HUES48 (cell line): Measurements from ENCODE around the gene SRRM5.
A peak's percentile ranks its signal among the peaks of the same experiment; 100 is the strongest.

Experiments
- H3K27ac ChIP-seq: one replicate; pipeline ENCODE4 v1.7.0; 2013; ENCODE audit warnings: low read depth, low read length, inconsistent platforms
- H3K27me3 ChIP-seq: 2 replicates; pipeline ENCODE4 v1.6.1; 2013; ENCODE audit warnings: mild to moderate bottlenecking, low read length; ENCODE audit not compliant: control insufficient read depth, insufficient read depth
- H3K36me3 ChIP-seq: 2 replicates; pipeline ENCODE4 v1.6.1; 2013; ENCODE audit warnings: low read length; ENCODE audit not compliant: control insufficient read depth, insufficient read depth
- H3K4me1 ChIP-seq: 2 replicates; pipeline ENCODE4 v1.6.1; 2013; ENCODE audit warnings: mild to moderate bottlenecking, low read length; ENCODE audit not compliant: control insufficient read depth, insufficient read depth
- H3K4me3 ChIP-seq: 2 replicates; pipeline ENCODE4 v1.5.1; 2013; ENCODE audit warnings: mild to moderate bottlenecking, low read depth, low read length
- H3K9ac ChIP-seq: 2 replicates; pipeline ENCODE4 v1.6.1; 2013; ENCODE audit warnings: mild to moderate bottlenecking, low read depth, low read length, moderate library complexity
- H3K9me3 ChIP-seq: 2 replicates; pipeline ENCODE4 v1.6.1; 2013; ENCODE audit warnings: low read length; ENCODE audit not compliant: control insufficient read depth, insufficient read depth

SRRM5 gene, protein sequence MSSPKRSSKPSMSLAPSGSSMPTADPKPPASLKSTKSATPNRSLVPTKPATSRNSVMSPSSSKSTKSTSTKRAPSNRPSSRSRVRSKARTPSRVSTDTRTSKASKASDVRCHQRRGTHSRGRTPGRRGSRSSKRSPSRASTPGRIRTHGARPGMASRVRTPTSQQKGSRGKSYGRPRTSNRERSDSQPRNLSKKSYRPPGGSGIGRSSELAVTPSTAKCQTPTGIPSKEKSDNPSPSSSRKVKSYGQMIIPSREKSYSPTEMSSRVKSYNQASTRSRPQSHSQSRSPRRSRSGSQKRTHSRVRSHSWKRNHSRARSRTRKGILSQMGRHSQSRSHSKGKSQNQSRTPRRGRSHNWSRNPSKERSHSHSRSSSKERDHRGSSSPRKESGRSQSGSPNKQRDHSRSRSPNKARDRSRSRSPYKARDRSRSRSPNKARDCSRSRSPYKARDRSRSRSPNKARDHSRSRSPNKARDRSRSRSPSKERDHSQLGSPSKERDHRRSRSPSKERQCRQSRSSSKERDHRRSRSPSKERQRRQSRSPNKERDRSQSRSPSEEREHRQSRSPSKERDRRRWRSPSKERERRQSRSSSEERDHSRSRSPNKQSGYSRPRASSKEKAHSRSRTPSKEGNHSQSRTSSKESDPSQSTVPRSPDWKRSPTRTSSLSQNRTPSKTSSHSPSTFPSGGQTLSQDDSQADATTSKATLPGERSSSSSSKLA

DNA sequence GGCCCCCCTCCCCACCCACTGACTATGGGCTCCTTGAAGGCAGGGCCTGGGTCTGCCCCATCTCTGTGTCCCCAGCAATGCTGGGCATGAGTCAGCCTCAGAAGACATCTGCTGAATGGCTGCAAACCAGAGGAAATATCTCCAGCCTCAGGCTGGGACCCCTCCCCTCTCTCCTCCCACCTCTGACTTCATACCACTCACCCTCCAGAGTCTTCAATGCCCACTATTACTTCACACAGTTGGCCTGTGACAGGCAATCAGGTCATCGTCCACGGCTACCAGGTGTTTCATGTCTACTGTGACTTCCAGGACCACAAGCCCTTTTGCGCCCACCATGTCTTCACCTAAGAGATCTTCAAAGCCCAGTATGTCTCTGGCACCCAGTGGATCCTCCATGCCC lies at the start of gene SRRM5:
Gene SRRM5 (plus strand): TSS at position 301 of the 400 bp plus-strand sequence. CDS start 34 bp downstream, at position 335.
- Histone ChIP-seq H3K9ac (no peak within 1 kb of the TSS), H3K27me3 (no peaks in the 10 kb centered on the region), H3K4me3 (no peak within 1 kb of the TSS), H3K27ac (no peak within 1 kb of the TSS), H3K9me3 (no peaks in the 10 kb centered on the region), H3K36me3 (peaks cover 27% of the 10 kb centered on the region), H3K4me1 (no peaks in the 10 kb centered on the region)

DNA sequence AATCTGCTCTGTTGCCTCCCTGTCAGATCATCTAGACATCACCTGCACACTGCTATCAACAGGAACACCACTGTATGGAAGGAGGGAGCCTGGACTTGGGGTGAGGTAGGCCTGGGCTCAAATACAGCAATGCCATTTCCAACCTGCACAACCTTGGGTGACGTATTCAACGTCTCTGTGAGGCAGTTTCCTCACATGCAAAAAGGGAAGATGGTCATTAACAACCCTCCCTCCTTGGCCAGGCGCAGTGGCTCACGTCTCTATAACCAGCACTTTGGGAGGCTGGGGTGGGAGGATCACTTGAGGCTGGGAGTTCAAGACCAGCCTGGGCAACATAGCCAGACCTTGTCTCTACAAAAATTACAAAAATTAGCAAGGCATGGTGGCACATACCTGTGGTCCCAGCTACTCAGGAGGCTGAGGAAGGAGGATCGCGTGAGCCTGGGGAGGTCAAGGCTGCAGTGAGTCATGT lies 49.6 kb upstream of the SRRM5 start:
- Histone ChIP-seq H3K27me3 (no peaks in the 10 kb centered on the region), H3K9ac (no peak overlapping the region), H3K4me3 (no peak overlapping the region), H3K4me1 (no peaks in the 10 kb centered on the region), H3K27ac (no peak overlapping the region), H3K9me3 (no peaks in the 10 kb centered on the region), H3K36me3 (peaks cover 25% of the 10 kb centered on the region)

DNA sequence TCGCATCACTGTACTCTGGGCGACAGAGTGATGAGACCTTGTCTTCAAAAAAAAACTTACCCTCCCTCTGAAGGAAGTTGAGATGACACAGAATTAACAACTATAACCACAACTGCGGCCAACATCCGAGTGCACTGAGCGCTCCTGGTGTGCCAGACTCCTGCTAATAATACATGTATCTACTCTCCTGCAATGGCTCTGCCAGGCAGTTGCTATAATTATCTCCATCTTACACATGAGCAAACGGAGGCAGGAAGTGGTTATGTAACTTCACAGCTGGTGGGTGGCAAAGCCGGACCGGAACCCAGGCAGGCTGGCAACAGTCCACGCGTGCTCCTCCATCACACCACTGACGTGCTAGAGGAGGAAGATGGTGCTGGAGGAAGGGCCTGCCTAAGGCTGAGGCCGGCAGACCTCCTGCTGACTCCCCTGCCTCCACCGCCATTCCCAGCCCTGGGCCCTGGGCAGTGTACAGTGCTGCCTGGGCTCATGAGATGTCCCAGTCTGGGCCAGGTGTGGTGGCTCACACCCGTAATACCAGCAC lies 49.1 kb upstream of the SRRM5 start:
- H3K9ac ChIP-seq, result no peak overlapping the region

DNA sequence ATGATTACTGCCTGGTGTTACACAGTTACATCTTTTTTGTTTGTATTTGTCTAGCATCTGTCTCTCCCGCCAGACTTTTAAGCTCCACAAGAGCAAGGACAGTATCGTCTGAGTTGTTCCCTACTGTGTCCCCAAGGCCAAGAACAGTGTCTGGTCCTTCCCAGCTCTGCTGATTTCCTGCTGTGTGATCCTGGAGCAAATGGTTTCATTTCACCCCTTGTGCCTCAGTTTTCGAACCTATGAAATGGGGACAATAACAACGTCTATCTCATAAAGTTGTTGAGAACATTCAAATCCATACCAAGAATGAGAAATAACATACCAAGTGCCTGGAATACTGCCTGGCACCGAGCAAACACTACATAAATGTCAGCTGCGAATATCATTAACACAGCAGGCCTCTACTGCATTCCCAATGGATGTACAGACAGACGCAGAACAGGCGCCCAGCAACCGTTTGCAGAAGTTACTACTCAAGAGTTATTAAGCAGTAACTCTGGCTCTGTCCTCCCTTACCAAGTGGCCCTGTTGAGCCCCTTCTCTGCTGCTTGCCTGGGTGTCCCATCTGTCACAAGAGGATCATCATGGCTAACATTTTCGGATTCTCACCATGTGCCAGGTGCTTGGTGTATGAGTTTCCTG lies 48.0 kb upstream of the SRRM5 start:
- no peak overlapping the region for H3K27ac ChIP-seq
- no peaks in the 10 kb centered on the region for H3K9me3 ChIP-seq
- peaks cover 16% of the 10 kb centered on the region; the same call in 1 of the 2 replicates for H3K36me3 ChIP-seq
- H3K4me1 ChIP-seq, result no peaks in the 10 kb centered on the region
- no peaks in the 10 kb centered on the region for H3K27me3 ChIP-seq
- H3K9ac ChIP-seq, result no peak overlapping the region
- H3K4me3 ChIP-seq, result no peak overlapping the region

More for the DNA sequence above, 49.1 kb upstream of the SRRM5 start:
- Histone ChIP-seq H3K9me3 (no peaks in the 10 kb centered on the region), H3K27ac (no peak overlapping the region), H3K4me3 (no peak overlapping the region), H3K4me1 (no peaks in the 10 kb centered on the region), H3K36me3 (peaks cover 20% of the 10 kb centered on the region), H3K27me3 (no peaks in the 10 kb centered on the region)

DNA sequence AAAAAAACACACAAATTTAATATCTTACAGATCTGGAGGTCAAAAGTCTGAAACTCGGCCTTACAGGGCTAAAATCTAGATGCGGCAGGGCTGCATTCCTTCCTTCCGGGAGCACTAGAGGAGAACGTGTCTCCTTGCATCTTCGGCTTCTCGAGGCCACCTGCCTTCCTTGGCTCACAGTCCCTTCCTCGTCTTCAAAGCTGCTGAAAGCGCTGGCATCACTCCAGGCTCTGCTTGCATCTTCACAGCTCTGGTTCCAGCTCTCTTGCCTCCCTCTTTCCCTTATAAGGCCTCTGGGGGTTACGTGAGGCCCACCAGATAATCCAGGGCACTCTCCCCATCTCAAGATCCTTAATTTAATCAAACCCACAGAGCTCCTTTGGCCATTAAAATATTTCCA lies 47.1 kb upstream of the SRRM5 start:
- H3K9ac ChIP-seq, result no peak overlapping the region
- no peaks in the 10 kb centered on the region for H3K4me1 ChIP-seq
- no peaks in the 10 kb centered on the region for H3K9me3 ChIP-seq
- no peak overlapping the region for H3K27ac ChIP-seq
- H3K27me3 ChIP-seq, result no peaks in the 10 kb centered on the region
- no peak overlapping the region for H3K4me3 ChIP-seq
- H3K36me3 ChIP-seq, result peaks cover 14% of the 10 kb centered on the region; the same call in 1 of the 2 replicates

DNA sequence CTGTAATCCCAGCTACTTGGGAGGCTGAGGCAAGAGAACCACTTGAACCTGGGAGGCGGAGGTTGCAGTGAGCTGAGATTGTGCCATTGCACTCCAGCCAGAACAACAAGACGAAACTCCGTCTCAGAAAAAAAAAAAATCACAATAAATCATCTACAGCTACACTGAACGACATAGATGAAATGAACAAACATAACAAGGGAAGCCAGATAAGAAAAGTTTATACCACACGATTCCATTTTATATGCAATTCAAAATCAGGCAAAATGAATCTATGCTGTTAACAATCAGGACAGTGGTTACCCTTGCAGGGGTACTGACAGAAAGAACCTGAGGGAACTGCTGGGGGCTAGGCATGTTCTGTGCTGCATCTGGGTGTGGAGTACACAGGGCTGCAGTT lies 42.2 kb upstream of the SRRM5 start:
- no peak overlapping the region for H3K4me3 ChIP-seq
- no peak overlapping the region for H3K27ac ChIP-seq
- no peak overlapping the region for H3K9ac ChIP-seq

DNA sequence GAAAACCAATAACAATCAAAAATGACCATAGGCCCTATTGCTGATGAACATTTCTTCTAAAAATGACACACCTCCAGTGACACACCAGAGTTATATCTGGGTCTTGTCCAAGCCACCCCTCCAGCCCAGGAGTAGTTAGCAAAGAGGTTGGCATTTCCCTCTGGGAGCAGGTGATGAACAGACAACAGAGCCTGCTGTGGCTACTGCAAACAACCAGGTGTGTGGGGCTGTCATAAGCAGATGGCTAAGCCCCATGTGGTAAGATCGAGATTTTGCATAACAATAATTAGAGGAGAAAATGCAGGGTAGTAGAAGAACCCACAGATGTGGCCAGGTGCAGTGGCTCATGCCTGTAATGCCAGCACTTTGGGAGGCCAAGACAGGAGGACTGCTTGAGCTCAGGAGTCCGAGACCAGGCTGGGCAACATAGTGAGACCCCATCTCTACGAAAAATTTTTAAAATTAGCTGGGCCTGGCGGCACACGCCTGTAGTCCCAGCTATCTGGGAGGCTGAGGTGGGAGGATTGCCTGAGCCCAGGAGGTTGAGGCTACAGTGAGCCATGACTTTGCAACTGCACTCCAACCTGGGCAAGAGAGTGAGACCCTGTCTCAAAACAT lies 41.6 kb upstream of the SRRM5 start:
- no peak overlapping the region for H3K27ac ChIP-seq
- H3K27me3 ChIP-seq, result no peaks in the 10 kb centered on the region
- H3K9ac ChIP-seq, result no peak overlapping the region

More for the DNA sequence above, 42.2 kb upstream of the SRRM5 start:
- Histone ChIP-seq H3K4me1 (peaks cover 2% of the 10 kb centered on the region; the same call in 1 of the 2 replicates), H3K36me3 (peaks cover 10% of the 10 kb centered on the region), H3K9me3 (no peaks in the 10 kb centered on the region), H3K27me3 (no peaks in the 10 kb centered on the region)

DNA sequence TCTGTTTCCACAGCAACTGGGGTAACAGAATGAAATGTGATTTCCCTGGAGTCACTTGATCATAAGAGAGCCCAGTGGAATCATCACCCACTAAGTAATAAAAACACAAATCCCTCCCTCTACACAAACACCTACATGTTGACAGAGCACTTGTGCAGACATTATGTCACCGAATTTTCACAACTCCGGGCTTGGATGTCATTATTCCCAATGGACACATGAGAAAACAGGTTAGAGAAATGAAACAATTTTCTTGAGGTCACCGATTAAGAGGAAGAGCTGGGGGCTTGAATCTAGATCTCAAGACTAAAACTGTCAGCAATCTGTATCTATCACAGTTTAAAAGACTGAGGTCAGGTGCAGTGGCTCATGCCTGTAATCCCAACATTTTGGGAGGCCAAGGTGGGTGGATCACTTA lies 39.7 kb upstream of the SRRM5 start:
- no peak overlapping the region for H3K27ac ChIP-seq
- no peak overlapping the region for H3K9ac ChIP-seq
- no peaks in the 10 kb centered on the region for H3K9me3 ChIP-seq
- H3K36me3 ChIP-seq, result peaks cover 10% of the 10 kb centered on the region
- peaks cover 11% of the 10 kb centered on the region; the same call in 1 of the 2 replicates for H3K4me1 ChIP-seq
- no peaks in the 10 kb centered on the region for H3K27me3 ChIP-seq
- H3K4me3 ChIP-seq, result no peak overlapping the region

More for the DNA sequence above, 41.6 kb upstream of the SRRM5 start:
- H3K36me3 ChIP-seq, result peaks cover 10% of the 10 kb centered on the region
- peaks cover 6% of the 10 kb centered on the region; the same call in 1 of the 2 replicates for H3K4me1 ChIP-seq
- H3K4me3 ChIP-seq, result no peak overlapping the region
- H3K9me3 ChIP-seq, result no peaks in the 10 kb centered on the region

DNA sequence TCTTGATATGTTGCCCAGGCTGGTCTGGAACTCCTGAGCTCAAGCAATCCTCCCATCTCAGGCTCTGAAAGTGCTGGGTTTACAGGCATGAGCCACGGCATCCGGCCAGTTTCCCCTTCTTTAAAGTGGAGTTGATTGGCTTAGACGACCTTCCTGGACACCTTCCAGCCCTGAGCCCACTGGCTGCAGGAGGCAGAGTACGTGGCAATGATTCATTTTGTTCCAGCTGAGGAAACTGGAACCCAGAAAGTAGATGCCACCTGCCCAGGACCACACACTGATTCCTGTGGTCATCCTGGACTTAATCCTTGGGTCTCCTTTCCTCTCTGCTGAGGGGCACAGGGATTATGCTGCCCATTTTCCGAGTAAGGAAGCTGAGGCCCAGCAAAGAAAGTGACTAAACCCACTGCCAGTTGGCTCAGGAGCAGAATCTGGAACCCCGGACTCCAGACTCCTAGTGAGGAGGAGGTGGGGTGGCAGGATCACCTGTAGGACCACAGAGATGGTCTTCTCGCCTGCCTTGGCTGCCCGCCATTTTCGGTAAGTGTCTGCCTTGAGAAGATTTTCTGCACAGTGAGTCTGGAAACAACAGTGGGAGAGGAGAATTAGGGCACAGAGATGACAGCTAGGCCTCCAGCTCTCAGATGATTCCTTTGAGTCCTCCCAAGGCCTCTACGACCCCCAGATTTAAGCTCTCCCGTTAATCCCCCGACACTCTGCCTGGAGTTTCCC lies 37.3 kb upstream of the SRRM5 start:
- Histone ChIP-seq H3K27ac (peak overlapping the region; percentile 43), H3K4me1 (peaks cover 11% of the 10 kb centered on the region; the same call in 1 of the 2 replicates), H3K36me3 (peaks cover 10% of the 10 kb centered on the region), H3K4me3 (peak overlapping the region; percentile 82), H3K9ac (peak overlapping the region; percentile 62), H3K27me3 (no peaks in the 10 kb centered on the region), H3K9me3 (no peaks in the 10 kb centered on the region)
